GM21619 (cell line): Measurements from ENCODE around the gene ADIPOR2.

Source experiments
- ATAC-seq: cut with Tn5 transposase; IDR thresholded peaks from one replicate; pipeline ENCODE4 v1.9.1; 2021; ENCODE audit not compliant: unreplicated experiment

Gene ADIPOR2

DNA sequence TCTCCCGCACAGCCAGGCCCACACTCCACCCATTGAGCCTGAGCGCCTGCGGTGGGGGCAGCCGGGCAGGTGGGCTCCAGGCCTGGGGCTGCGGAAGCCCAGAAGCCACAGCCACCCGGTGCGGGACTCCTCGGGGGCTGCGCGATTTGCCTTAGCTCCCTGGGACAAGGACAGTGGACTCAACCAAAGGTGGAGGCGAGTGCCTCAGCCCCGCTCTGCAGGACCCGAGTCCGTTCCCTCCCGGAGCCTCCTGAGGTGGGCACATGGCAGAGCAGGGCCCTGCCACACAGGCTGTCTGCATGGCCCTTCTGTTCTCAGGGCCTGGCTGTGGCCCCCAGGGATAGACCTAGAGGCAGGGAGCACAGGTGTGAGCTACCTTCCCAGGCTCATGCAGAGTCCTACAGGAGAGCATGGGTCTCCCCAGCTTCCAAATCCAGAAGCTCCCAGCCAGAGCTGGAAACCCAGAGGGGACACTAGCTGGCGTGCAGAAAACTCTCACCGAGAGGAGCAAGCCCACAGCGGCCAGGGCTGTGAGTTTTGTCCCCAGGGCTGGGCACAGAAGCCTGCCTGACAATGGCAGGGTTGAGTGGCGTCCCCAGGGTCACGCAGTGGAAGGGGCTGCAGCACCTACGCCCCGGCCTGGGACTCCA lies 107.2 kb downstream of the ADIPOR2 start:
- no peak for ATAC-seq

GRCh38 chr12:1798641-1799020 lies 107.8 kb downstream of the ADIPOR2 start:
- no peak for ATAC-seq

DNA sequence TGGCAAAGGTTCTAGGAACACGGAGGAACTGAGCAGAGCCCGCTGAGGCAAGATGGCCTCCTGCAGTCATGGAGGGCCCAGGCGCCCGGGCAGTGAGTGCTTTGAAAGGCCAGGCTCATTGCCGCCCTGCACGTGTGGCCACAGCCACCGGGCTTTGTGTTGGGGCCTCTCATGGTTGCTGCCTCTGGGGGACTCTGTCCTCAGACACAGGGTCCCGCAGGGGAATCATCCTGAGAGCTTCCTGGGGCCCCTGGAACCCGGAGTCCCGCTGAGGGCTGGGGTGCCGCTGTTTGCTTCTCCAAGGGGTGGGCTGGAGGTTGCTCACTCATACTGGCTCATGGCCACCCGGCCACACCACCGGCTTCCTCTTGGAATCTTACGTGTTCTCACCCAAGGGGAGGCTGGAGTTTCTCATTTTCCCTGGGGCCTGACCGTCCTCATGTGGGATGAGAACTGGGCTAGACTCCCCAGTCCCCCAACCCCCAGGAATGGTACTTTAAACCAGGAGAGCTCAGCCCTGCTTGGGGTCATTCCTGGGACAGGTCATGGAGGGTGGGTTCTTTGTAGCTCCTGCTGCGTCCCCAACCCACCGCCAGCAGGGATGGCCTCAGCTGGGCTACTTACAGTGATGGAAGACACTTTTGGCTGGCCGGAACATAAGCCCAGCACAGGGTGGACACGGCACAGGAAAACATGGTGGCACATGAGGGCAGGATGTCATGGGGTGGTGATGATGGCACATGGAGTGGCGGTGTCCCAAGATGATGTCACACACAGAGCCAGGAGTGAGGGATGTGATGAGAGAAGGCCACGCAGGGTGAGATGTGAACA lies 108.4 kb downstream of the ADIPOR2 start:
- no peak for ATAC-seq

- ATAC-seq, result no peak
Observed at GRCh38 chr12:1799882-1800400, 109.1 kb downstream of the ADIPOR2 start.

- no peak for ATAC-seq
Observed at GRCh38 chr12:1800401-1801302, 109.8 kb downstream of the ADIPOR2 start.

- no peak for ATAC-seq
Observed at GRCh38 chr12:1801303-1801975, 110.6 kb downstream of the ADIPOR2 start.

- ATAC-seq, result no peak
Observed at GRCh38 chr12:1803736-1804135, 112.9 kb downstream of the ADIPOR2 start.

DNA sequence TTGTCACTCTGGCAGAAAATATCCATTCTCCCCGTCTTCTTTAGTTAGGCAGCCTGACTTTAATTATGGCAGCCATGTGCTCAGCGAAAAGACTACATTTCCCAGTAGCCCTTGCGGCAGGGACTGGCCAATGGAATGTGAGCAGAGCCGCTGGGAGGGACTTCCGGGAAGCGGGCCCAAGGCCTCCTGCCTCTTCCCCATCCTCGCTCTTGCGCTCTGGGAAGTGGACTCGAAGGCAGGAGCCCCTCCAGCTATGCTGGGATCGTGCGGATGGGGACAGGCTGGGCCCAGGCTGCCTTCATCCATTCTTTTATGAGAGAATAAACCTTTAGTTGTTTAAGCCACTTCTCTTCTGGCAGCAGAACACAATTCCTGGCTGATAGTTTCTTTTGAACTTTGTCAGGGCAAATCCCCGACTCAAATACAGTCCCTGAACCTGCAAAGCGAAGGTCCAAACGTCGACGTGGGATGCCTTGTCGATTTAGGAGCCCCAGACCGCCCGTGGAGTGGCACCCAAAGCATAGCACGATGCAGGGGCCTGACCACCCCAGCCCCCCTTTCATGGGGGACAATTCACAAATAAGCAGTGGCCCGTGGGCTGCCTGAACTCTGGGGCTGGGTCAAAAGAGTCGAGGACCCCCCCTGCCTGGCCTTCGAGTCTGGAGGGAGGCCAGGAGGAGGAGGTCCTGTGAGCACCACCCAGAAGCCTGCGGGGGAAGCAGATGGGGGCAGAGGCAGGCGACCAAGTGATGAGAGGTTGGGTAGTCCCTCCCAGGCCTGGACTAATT lies 113.9 kb downstream of the ADIPOR2 start:
- ATAC-seq, result peak; percentile 85

DNA sequence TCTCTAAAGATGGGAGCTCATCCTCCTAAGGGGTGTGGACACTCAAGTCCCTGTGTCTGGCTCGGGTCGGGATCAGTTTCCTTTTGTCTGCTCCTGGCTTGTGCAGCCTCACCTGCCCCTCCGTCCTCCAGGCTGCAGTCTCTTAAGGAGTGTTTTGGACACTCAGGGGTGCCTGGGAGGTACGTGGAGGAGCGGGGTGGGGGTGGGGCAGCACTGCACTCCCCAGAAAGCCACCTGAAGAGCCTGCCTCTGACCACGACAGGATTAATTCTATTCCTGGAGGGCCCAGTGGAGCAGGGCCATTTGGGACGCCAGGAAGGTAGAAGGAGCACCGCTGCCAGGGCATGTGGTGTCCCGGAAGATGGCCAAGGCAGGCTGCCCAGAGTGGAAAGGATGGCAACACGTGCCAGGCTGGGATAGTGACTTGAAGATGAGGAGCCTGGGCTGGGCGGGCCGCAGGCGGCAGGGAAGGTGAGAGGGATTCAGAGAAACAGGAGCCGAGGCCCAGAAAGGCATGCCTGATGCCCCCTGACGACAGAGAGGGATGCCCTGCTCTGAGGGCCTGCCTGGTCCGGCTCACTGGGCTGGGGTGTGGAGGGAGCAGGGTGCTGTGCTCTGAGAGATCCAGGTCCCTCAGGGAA lies 114.7 kb downstream of the ADIPOR2 start:
- ATAC-seq, result no peak

- ATAC-seq, result no peak
Observed at GRCh38 chr12:1806301-1807086, 115.6 kb downstream of the ADIPOR2 start.

GRCh38 chr12:1807087-1807860 lies 116.4 kb downstream of the ADIPOR2 start:
- no peak for ATAC-seq

DNA sequence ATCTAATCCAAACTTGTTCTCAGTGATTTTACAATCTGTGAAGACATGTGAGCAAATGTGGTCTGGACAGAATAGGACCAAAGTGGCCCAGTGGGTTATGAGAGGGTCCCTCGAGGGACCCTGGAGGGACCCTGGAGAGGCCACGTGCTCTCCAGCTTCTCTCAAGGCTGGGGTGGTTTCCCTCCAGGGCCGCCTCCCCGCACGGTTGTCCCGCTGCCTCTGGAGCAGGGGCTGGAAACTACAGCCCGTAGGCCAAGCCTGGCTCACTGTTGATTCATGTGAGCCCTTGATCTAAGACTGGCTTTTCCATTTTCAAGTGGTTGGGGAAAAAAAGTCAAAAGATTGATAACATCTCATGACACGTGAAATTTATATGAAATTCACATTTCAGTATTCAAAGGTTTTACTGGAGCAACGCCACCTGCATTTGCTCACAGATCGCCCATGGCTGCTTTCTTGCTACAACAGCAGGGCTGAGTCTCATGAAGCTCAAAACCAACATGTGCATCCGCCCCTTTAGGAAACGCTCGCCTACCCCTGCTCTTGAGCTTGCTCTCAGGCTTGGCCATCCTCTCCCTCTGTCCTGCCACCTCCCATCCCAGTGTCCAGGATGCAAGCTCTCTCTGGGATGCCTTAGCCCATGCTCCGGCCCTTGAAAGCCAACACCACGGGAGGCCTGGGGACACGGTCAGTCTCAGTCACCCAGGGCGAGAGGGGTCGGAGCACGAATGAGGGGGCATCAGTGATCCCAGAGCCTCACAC lies 117.3 kb downstream of the ADIPOR2 start:
- no peak for ATAC-seq

GRCh38 chr12:1808798-1809480 lies 118.1 kb downstream of the ADIPOR2 start:
- no peak for ATAC-seq

- ATAC-seq, result no peak
Observed at GRCh38 chr12:1809591-1810190, 118.8 kb downstream of the ADIPOR2 start.

DNA sequence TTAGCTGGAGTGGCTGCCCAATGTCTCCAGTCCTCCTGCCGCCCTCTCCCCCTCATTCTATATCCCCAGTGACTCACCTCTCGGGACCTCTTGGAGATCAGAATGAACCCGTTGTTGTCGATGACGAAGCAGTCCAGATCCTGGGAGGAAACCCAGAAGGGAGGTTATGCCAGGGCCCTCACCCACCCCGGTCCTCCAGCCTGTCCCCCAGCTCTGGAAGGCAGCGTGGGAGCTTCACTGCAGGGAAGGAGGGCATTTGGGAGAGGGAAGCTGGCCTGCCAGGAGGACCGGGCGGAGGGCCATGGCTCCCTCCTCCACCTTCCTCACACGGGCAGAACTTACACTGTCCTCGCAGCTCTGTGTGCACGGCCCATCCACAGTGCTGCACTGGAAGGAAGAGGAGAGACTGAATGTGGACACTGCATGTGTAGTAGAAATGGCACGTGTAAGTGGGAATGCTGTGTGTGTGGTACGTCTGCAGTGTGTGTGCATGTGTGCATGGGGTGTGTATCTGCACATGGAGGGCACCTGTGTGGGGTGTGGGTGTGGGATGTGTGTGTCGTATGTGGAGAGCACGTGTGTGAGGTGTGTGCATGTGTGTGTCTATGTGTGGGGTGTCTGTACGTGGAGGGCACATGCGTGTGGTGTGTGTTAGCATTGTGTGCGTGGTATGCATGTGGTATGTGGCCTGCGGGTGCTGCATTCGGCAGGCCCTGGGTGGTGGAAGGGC lies 119.5 kb downstream of the ADIPOR2 start:
- ATAC-seq, result no peak

- no peak for ATAC-seq
Observed at GRCh38 chr12:1810931-1811280, 120.0 kb downstream of the ADIPOR2 start.
